Activated CD8-positive, alpha-beta memory T cell treated with anti-CD3 and anti-CD28 coated beads, Interleukin-2, amount 10 ng/mL, durations not matched to agents 7 days and 5 days (primary cell): ENCODE data around the gene CAMKK1. TPM values are rescaled to one million over a fixed set of nuclear protein-coding genes. Genes with fewer than 3 reads are reported as not detected.

ENCODE experiments used
- ATAC-seq: fragments of 150-1000 bp; cut with Tn5 transposase; one replicate; pipeline ENCODE4 v1.10.0; 2021; ENCODE audit warnings: moderate library complexity
- CTCF ChIA-PET: fragments of 350-600 bp; sonication (Branson Sonifier 250); formaldehyde crosslinking; loops from one replicate; lab custom pipeline; 2021; ENCODE audit warnings: antibody characterized with exemption; lab: Charles Lee
- DNase-seq: peaks from one replicate; pipeline ENCODE4 v3.0.0-alpha.2; 2020
- H3K27ac Mint-ChIP-seq: one replicate; pipeline ENCODE4 v1.8.0; 2021; ENCODE audit warnings: mild to moderate bottlenecking, mixed read lengths
- H3K27me3 Mint-ChIP-seq: one replicate; pipeline ENCODE4 v1.8.0; 2021; ENCODE audit warnings: mixed read lengths
- H3K36me3 Mint-ChIP-seq: one replicate; pipeline ENCODE4 v1.8.0; 2021; ENCODE audit warnings: mild to moderate bottlenecking, mixed read lengths
- H3K4me1 Mint-ChIP-seq: one replicate; pipeline ENCODE4 v1.8.0; 2021; ENCODE audit warnings: mixed read lengths
- H3K4me3 Mint-ChIP-seq: one replicate; pipeline ENCODE4 v1.8.0; 2021; ENCODE audit warnings: mild to moderate bottlenecking, moderate library complexity, mixed read lengths
- H3K9me3 Mint-ChIP-seq: one replicate; pipeline ENCODE4 v1.8.0; 2022; ENCODE audit warnings: low read depth, mixed read lengths
- total RNA-seq, 2 experiments: library from RNA; stranded (reverse); gene quantifications; one replicate each; pipeline ENCODE4 v1.2.3, GENCODE V29; 2021

CAMKK1 gene
- total RNA-seq, 2 experiments from 2014 or later, result 1.8 TPM

DNA sequence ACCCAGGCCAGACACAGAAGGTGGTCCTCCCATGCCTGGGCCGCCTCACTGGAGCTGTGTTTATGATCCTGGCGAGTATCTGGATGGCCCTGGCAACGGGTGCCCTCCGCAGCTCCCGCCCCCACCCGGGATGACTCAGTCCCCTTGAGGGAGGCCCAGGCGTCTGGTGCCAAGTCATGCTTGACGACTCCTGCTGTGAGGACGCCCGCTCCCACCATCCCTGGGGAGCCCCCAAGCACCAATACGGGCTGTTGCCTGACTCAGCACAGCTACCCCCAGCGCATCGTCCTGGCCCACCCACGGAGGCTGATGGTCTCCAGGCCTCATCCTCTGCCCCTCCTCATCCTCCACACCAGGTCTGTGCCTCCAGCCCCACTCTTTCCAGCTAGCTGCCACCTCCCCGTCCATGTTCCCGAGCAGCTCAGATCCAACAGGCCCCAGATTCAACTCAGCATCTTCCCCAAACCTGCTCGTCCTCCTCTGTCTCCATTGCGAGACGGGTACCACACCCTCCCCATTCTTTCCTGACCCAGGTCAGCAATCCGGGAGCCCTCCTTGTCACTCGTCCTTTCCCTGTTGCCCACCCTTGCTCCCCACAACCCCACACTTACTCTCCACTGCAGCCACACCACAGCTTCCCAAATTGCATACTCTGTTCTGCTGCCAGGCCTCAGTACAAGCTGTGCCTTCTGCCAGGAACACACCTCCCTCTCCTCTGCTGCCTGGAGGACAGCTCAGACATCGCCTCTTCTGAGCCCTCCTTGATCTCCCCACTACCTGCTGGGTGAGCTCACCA is 2.6 kb downstream of the CAMKK1 start:
- CTCF ChIA-PET, result interaction anchor here (1.2 to 1.8 kb wide), 2 partner anchors 10 to 24 kb away, joined by 4 read pairs; no protein-coding TSS in a partner anchor
- Mint-ChIP-seq H3K4me1 (peaks cover 38% of the 10 kb centered on the region), H3K4me3 (no peak overlapping the region), H3K36me3 (no peaks in the 10 kb centered on the region), H3K27ac (no peak overlapping the region), H3K27me3 (peaks cover 7% of the 10 kb centered on the region), H3K9me3 (no peaks in the 10 kb centered on the region)
- DNase-seq, result no peak
- ATAC-seq, result no peak

DNA sequence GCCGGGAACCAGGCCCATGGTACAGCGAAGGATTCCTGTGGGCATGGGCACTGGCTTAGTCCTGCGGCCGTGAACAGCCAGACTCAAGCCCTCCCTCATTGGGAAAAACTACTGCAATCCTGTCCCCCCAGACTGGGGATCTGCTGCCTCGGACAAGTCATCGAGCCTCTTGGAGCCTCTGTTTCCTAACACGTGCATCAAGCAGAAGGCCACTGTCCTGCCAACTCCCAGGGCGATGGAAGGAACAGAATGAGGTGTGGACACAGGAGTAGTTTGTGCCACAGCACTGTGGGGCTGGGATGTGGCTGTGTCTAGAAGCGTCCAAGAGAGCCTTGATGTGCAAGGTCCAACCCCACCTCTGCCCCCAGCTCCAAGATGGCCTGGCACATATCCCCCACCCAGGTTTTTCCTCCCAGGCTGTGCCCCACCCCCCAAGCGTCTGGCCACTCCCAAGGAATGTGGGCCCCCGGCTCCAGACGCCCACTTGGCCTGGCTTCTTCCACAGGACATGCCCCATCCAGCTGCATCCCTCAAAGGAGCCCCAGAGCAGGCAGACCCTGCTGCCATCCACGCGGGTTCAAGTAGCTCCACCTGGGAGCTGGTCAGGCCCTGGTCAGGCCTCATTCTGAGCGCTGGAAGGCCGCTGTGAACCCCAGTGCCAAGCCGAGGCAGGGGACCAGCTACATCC is 3.4 kb downstream of the CAMKK1 start:
- no peak overlapping the region for H3K27ac Mint-ChIP-seq
- ATAC-seq (no peak), DNase-seq (no peak)
- CTCF ChIA-PET, result interaction anchor here (1.2 to 1.8 kb wide), 2 partner anchors 11 to 24 kb away, joined by 4 read pairs; no protein-coding TSS in a partner anchor
- H3K27me3 Mint-ChIP-seq, result peaks cover 7% of the 10 kb centered on the region
- H3K9me3 Mint-ChIP-seq, result no peaks in the 10 kb centered on the region
- no peaks in the 10 kb centered on the region for H3K36me3 Mint-ChIP-seq
- peaks cover 38% of the 10 kb centered on the region for H3K4me1 Mint-ChIP-seq
- no peak overlapping the region for H3K4me3 Mint-ChIP-seq

DNA sequence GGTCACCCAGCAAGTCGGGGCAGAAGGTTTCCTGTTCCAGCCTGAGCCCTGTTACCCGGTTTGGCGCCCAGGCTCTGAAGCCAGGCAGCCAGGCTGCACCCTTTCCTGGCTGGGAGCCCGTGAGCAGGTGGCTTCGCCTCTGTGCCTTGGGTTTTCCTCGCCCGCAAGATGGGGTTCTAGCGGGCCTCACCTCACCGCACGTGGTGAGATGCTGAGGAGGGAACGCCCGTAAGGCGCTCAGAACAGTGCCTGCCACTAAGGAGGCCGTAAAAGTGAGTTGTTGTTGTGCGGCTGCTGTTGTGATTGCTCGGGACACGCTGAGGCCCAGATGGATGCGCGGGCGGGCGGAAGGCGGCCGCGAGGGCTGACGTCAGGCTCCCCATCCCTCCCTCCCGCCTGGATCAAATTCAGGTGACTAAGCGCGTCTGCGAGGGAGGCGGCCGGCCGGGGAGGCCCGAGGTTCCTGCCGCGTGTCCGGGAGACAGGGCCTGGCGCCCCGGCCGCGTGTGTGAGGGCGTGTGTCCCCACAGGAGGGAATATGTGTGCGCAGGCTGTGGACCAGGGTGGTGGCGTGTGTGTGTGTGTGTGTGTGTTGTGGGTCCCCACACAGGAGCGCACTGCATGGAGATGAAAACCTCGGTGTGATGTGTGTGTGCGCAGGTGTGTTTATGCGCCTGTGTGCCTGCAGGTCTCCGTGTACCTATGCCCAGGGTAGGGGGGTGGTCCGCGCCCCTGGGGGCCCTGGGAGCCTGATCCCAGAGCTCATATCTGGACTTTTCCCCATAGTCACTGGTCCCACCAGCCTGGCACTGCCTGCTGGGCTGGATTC is 4.3 kb downstream of the CAMKK1 start:
- Mint-ChIP-seq H3K36me3 (no peaks in the 10 kb centered on the region), H3K27ac (no peak overlapping the region), H3K9me3 (no peaks in the 10 kb centered on the region), H3K4me3 (no peak overlapping the region), H3K4me1 (peaks cover 29% of the 10 kb centered on the region), H3K27me3 (peaks cover 7% of the 10 kb centered on the region)
- ATAC-seq (no peak), DNase-seq (no peak)
- CTCF ChIA-PET, result interaction anchor here (1.0 kb wide), 2 partner anchors 25 to 32 kb away, joined by 3 to 4 read pairs; no protein-coding TSS in a partner anchor

DNA sequence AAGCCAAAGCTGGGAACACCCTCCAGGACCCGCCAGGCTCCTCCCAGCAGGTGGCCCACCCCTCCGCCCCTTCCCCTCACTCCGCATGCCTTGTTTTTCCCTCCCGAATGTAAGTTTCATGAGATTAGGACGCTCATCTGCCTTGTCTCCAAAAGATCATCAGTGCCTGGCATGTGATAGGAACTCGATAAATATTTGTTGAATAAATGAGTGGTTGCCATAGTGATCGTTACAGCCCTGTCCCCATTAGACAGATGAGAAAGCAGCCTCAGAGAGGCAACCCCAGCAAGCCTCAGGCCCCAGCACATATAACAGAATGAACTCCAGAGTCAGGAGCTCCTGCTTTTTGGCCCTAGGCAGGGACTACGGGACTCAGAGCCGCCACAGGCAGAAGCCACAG is 5.0 kb downstream of the CAMKK1 start:
- H3K4me3 Mint-ChIP-seq, result no peak overlapping the region
- DNase-seq, result no peak
- no peaks in the 10 kb centered on the region for H3K36me3 Mint-ChIP-seq
- H3K9me3 Mint-ChIP-seq, result no peaks in the 10 kb centered on the region
- no peak overlapping the region for H3K27ac Mint-ChIP-seq
- CTCF ChIA-PET, result interaction anchor here (1.0 to 1.3 kb wide), 3 partner anchors 26 to 78 kb away, joined by 3 to 4 read pairs (median 3); no protein-coding TSS in a partner anchor
- ATAC-seq, result no peak
- peaks cover 27% of the 10 kb centered on the region for H3K4me1 Mint-ChIP-seq
- H3K27me3 Mint-ChIP-seq, result peaks cover 7% of the 10 kb centered on the region

DNA sequence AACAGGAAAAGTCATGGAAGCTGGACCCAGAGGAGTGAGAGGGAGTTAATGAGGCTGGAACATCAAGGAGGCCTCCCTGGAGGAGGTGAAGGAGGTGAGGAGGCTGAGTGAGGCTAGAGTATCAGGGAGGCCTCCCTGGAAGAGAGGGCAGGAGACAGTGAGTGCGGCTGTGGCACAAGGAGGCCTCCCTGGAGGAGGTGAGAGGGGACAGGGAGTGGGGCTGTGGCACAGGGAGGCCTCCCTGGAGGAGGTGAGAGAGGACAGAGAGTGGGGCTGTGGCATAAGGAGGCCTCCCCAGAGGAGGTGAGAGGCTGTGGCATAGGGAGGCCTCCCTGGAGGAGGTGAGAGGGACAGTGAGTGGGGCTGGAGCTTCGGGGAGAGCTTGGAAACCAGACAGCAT is 5.5 kb downstream of the CAMKK1 start:
- no peak for ATAC-seq
- DNase-seq, result no peak
- Mint-ChIP-seq H3K4me1 (peaks cover 27% of the 10 kb centered on the region), H3K36me3 (no peaks in the 10 kb centered on the region), H3K27ac (peak overlapping the region; percentile 56), H3K9me3 (no peaks in the 10 kb centered on the region), H3K27me3 (peaks cover 7% of the 10 kb centered on the region), H3K4me3 (peak overlapping the region; percentile 1)
- CTCF ChIA-PET, result interaction anchor here (1.0 to 1.3 kb wide), 3 partner anchors 27 to 78 kb away, joined by 3 to 4 read pairs (median 3); no protein-coding TSS in a partner anchor

DNA sequence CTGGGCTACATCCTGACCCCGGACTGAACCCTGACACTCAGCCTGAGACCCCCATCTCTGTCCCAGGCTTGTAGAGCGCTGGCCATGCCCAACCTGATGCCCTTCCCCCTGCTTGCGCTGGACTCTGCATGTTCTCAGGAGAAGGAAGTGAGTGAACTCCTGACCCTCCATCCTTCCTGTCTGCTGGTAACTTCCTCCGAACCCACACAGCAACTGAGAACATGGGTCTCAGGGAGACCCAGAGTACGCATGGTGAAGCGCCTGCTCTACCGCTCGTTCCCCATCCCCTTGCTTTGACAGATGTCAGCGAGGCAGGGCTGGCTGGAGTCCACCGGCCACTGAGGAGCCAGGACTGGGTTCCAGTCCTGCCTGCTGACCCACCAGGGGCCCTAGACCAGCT is 6.1 kb downstream of the CAMKK1 start:
- no peaks in the 10 kb centered on the region for H3K36me3 Mint-ChIP-seq
- CTCF ChIA-PET, result interaction anchor here (1.3 kb wide), 1 partner anchor 79 kb away, joined by 3 read pairs; no protein-coding TSS in a partner anchor
- DNase-seq, result peak; percentile 51
- peak; percentile 58 for ATAC-seq
- peaks cover 7% of the 10 kb centered on the region for H3K27me3 Mint-ChIP-seq
- H3K27ac Mint-ChIP-seq, result peak overlapping the region; percentile 56
- H3K4me1 Mint-ChIP-seq, result peaks cover 23% of the 10 kb centered on the region
- H3K4me3 Mint-ChIP-seq, result no peak overlapping the region
- H3K9me3 Mint-ChIP-seq, result no peaks in the 10 kb centered on the region

DNA sequence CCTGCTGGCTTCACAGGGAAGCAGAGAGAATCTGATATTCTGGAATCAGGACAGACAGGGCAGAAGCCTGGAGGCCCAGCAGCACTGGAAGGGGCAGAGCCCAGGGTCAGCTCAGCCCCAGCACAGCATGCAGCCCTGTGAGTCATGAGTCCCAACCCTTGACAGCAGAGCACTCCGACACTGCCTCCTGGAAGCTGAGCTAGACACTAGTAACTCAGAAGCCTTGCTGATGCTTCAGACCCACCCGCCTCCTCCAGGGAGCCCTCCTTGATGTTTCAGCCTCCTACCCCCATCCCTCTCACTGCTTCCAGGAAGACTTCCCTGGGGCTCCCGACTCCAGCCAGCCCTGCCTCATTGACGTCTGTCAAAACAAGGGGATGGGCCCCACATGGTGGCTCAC is 6.9 kb downstream of the CAMKK1 start:
- Mint-ChIP-seq H3K9me3 (no peaks in the 10 kb centered on the region), H3K27ac (no peak overlapping the region), H3K4me3 (no peak overlapping the region), H3K27me3 (no peaks in the 10 kb centered on the region), H3K36me3 (no peaks in the 10 kb centered on the region), H3K4me1 (peaks cover 16% of the 10 kb centered on the region)
- CTCF ChIA-PET, result no interaction called here
- DNase-seq (no peak), ATAC-seq (no peak)

DNA sequence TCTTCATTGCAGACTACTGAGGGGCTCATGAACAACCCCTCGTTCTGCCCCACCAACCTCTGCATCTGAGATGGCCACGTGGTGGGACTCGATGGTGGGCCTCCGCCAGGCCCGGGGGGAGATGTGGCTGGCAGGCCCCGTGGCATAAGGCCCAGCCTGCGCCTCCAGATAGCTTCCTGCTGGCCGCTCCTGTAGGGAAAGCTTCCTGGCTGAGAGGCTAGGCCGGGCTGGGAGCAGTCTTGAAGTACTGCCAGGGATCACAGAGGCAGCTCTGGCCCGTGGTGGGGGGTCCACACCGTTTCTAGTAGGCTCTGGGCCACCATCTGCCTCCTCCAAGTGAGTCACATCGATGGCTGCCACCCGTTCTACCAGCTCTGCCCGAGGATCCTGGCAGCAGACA is 7.6 kb downstream of the CAMKK1 start:
- no peaks in the 10 kb centered on the region for H3K9me3 Mint-ChIP-seq
- ATAC-seq (no peak), DNase-seq (no peak)
- no peaks in the 10 kb centered on the region for H3K27me3 Mint-ChIP-seq
- CTCF ChIA-PET, result interaction anchor here (0.6 to 1.2 kb wide), 2 partner anchors 28 to 37 kb away, joined by 3 to 4 read pairs; no protein-coding TSS in a partner anchor
- H3K4me1 Mint-ChIP-seq, result peaks cover 16% of the 10 kb centered on the region
- H3K27ac Mint-ChIP-seq, result no peak overlapping the region
- H3K36me3 Mint-ChIP-seq, result no peaks in the 10 kb centered on the region
- H3K4me3 Mint-ChIP-seq, result no peak overlapping the region

DNA sequence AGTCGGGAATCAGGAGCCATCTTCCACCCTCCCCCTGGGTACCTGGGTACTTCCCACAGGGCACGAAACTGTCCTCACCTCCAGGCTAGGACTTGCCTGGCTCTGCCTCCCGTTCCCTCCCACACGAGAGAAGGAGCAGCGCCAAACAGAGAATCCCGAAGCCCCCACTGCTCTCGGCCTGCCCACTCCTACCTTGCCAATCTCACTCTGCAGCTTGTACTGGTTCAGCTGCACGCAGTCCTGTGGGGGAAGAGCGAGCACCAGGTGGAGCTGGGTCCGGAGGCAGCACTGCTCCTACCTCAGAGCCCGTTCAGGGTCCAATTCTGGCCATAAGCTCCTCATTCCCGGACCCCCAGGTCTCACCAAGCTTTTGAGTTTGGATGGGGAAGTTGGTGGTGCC is 8.7 kb downstream of the CAMKK1 start:
- H3K27ac Mint-ChIP-seq, result no peak overlapping the region
- no peaks in the 10 kb centered on the region for H3K36me3 Mint-ChIP-seq
- CTCF ChIA-PET, result interaction anchor here (0.9 to 1.2 kb wide), 2 partner anchors 21 to 30 kb away, joined by 5 read pairs; no protein-coding TSS in a partner anchor
- DNase-seq (no peak), ATAC-seq (no peak)
- H3K4me3 Mint-ChIP-seq, result no peak overlapping the region
- no peaks in the 10 kb centered on the region for H3K27me3 Mint-ChIP-seq
- H3K9me3 Mint-ChIP-seq, result no peaks in the 10 kb centered on the region
- H3K4me1 Mint-ChIP-seq, result peaks cover 16% of the 10 kb centered on the region

DNA sequence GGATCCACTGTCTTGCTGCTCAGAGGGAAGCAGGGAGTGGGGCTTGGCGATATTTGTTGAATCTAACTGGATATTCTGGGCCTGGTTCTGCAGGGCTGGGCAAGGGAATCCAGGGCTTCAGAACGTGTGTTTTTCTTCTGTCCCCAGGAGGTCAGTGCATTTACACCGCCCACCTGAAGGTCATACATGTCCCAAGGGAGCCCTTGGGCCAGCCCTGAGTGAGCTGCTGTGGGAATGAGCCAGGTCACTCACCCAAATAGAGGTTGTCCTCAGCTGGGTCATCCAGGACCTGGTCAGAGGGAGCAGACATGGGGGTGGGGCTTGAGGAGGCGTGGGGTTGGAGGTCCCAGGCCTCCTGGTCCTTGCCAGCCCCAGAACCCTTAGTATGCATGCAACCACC is 10.6 kb downstream of the CAMKK1 start:
- no peaks in the 10 kb centered on the region for H3K27me3 Mint-ChIP-seq
- DNase-seq (no peak), ATAC-seq (no peak)
- no peaks in the 10 kb centered on the region for H3K36me3 Mint-ChIP-seq
- CTCF ChIA-PET, result interaction anchor here (1.4 kb wide), 1 partner anchor 145 kb away, joined by 3 read pairs; no protein-coding TSS in a partner anchor
- no peaks in the 10 kb centered on the region for H3K9me3 Mint-ChIP-seq
- H3K4me3 Mint-ChIP-seq, result no peak overlapping the region
- no peak overlapping the region for H3K27ac Mint-ChIP-seq
- H3K4me1 Mint-ChIP-seq, result peaks cover 13% of the 10 kb centered on the region

DNA sequence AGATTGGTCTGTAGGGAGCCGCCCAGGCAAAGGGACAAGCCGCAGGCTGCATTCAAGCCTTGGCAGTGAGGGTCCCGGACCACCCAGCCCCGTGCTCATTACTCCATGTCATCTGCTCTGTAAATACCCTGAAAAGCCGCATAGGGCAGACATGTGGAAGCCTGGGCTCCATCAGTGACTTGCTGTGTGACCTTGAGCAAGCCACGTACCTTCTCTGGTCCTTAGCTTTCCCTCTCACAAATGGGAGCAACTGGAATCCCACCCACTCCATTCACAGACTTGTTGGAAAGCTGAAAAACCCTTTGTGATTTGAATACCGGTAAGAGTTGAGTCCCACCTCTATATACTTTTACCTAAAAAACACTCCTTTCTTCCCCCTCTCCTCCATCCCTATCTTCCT is 11.9 kb downstream of the CAMKK1 start:
- CTCF ChIA-PET, result interaction anchor here (1.4 to 2.4 kb wide), 4 partner anchors 17 to 143 kb away, joined by 3 to 13 read pairs (median 9); partner anchors contain the start of gene NCBP3
- ATAC-seq, result no peak
- no peaks in the 10 kb centered on the region for H3K9me3 Mint-ChIP-seq

DNA sequence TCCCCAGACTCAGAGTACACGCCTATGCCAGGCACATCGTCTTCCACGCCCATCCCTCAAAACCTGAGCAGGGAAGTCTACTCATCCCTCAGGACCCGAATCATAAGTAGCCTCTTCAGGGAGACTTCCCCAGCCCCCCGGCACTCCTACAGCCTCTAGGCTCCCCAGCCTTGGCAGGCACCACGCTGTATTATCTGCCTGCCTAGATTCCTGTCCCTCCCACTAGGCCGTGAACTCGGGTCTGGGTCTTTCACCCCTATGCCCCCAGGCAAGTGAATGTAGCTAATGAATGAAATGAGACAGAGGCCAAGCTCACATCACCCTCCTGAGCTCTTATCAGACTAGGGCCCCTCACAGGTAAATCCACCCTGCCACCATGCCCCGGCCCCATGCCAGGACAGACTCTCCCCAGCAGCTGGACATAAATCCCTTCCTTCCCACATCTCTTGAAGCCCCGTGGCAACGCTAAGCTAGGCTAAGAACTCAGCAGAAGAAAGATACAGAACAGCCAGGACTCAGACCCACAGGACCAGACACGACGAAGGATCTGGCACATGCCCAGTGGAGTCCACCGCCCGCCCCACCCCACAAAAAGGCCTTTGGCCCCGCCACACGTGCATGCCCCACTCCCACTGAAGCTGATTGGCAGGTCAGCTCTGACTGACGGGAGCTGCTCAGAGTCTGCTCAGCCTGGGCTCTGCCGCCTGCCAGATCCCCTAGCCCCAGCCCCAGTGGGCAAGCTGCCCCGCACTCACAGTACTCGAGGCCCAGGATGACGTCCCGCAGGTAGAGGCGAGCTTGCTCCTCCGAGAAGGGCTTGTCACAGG is 13.0 kb downstream of the CAMKK1 start:
- Mint-ChIP-seq H3K4me3 (no peak overlapping the region), H3K27ac (no peak overlapping the region), H3K36me3 (no peaks in the 10 kb centered on the region), H3K9me3 (no peaks in the 10 kb centered on the region), H3K4me1 (no peaks in the 10 kb centered on the region), H3K27me3 (no peaks in the 10 kb centered on the region)
- CTCF ChIA-PET, result interaction anchor here (1.1 to 2.4 kb wide), 4 partner anchors 8 to 34 kb away, joined by 3 to 13 read pairs (median 9); partner anchors contain the start of gene NCBP3
- ATAC-seq (no peak), DNase-seq (no peak)

More for the DNA sequence above, 11.9 kb downstream of the CAMKK1 start:
- Mint-ChIP-seq H3K36me3 (no peaks in the 10 kb centered on the region), H3K4me3 (no peak overlapping the region), H3K27me3 (no peaks in the 10 kb centered on the region), H3K27ac (no peak overlapping the region), H3K4me1 (no peaks in the 10 kb centered on the region)
- no peak for DNase-seq
